ENCODE data around the gene RASSF8. TPM values are rescaled to one million over a fixed set of nuclear protein-coding genes. Genes with fewer than 3 reads are reported as not detected.

The RASSF8 gene
- total and polyA plus RNA-seq, 2 of the 8 experiments (the other 6 are each of a cell fraction or from before 2014, with no cell fraction given) = 6.4 to 46.7 TPM

GRCh38 chr12:26052652-26053051 lies 94.2 kb downstream of the RASSF8 start:
- no peak overlapping the region for H4K5ac ChIP-seq (ENCODE audit: insufficient read length, low read depth, low read length)
- H2BK12ac ChIP-seq (ENCODE audit: low read depth, low read length) = no peak overlapping the region

More at GRCh38 chr12:26052652-26053051, 94.2 kb downstream of the RASSF8 start:
- WGBS, 2 experiments (ENCODE audit: extremely low coverage in 1 of 2, insufficient coverage in 1 of 2, insufficient read length in 1 of 2, insufficient replicate concordance in 2 of 2, low coverage in 1 of 2, low lambda C conversion rate in 2 of 2, missing lambda C conversion rate in 1 of 2) = 63% methylated on average over 4 of the region's 4 CpGs; no CpG with 5 or more reads in 1 of the 2 experiments
- Histone ChIP-seq H2BK20ac (ENCODE audit: low read length) (no peak overlapping the region), H3K18ac (ENCODE audit: extremely low read depth, low read length) (no peak overlapping the region), H3K56ac (replicated peaks; ENCODE audit: insufficient read length, low read depth, low read length) (no peak overlapping the region), H4K8ac (ENCODE audit: extremely low read depth, insufficient read depth, low read length) (no peak overlapping the region), H3K36me3 (ENCODE audit: control insufficient read depth in 2 of 4, insufficient read depth in 4 of 4, low read length in 3 of 4) (no peaks in the 10 kb centered on the region; a peak in 1 of 8 replicates), H3K4me2 (ENCODE audit: insufficient read depth in 1 of 2, low read depth in 2 of 2, low read length in 2 of 2) (no peak overlapping the region), H3K4ac (replicated peaks; ENCODE audit: insufficient read length, low read depth, low read length) (no peak overlapping the region), H3K14ac (ENCODE audit: insufficient read length) (no peak overlapping the region), H2AFZ (ENCODE audit: low read length) (no peak overlapping the region), H3K27me3 (replicated peaks in 1 of 4; ENCODE audit: control insufficient read depth in 3 of 4, extremely low read depth in 1 of 4, insufficient read depth in 3 of 4, low read length in 3 of 4) (no peaks in the 10 kb centered on the region), H2BK120ac (replicated peaks; ENCODE audit: low read depth, low read length) (no peak overlapping the region), H4K91ac (replicated peaks; ENCODE audit: insufficient read length, low read length) (no peak overlapping the region), H3K23ac (ENCODE audit: insufficient read length) (no peak overlapping the region), H4K20me1 (replicated peaks in 1 of 2; ENCODE audit: control insufficient read depth in 1 of 2, insufficient read depth in 2 of 2, low read length in 2 of 2) (no peaks in the 10 kb centered on the region), H2AK5ac (ENCODE audit: low read depth, low read length) (no peak overlapping the region), H2BK5ac (ENCODE audit: low read depth, low read length) (no peak overlapping the region), H3K79me2 (ENCODE audit: control insufficient read depth in 1 of 2, insufficient read depth in 2 of 2, low read length in 2 of 2) (peaks cover 0 to 26% of the 10 kb centered on the region in 2 experiments; a peak in 2 of 4 replicates), H3K4me3 (ENCODE audit: extremely low read depth in 1 of 4, insufficient read depth in 2 of 4, low read depth in 3 of 4, low read length in 4 of 4) (no peak overlapping the region), H3K9me3 (ENCODE audit: insufficient read depth in 2 of 2, low read depth in 1 of 2, low read length in 1 of 2) (no peaks in the 10 kb centered on the region), H3K9ac (replicated peaks in 1 of 4; ENCODE audit: extremely low read depth in 1 of 4, low read depth in 3 of 4, low read length in 3 of 4) (no peak overlapping the region), H3K79me1 (ENCODE audit: low read depth, low read length) (no peaks in the 10 kb centered on the region), H3K4me1 (replicated peaks in 1 of 4; ENCODE audit: control insufficient read depth in 3 of 4, insufficient read depth in 4 of 4, low read length in 3 of 4) (peaks cover 0 to 6% (median 2%) of the 10 kb centered on the region in 4 experiments; a peak in 2 of 7 replicates), H3K27ac (ENCODE audit: low read depth, low read length) (no peak overlapping the region), H3K23me2 (ENCODE audit: low read depth, low read length) (no peaks in the 10 kb centered on the region), H2BK15ac (ENCODE audit: low read length) (no peak overlapping the region)
- FAIRE-seq = no peak
- TF ChIP-seq POLR2AphosphoS5 (IDR thresholded peaks at IDR 0.05; ENCODE audit: low read depth, low read length) = no peak
- no peak for TF ChIP-seq KDM1A (IDR thresholded peaks at IDR 0.05; ENCODE audit: borderline replicate concordance, low read length)
- no peak for TF ChIP-seq YY1 (IDR thresholded peaks at IDR 0.05; ENCODE audit: low read depth, low read length)
- no peak for TF ChIP-seq SIN3A (conservative IDR thresholded peaks at IDR 0.05 in 1 of 2, IDR thresholded peaks at IDR 0.05 in 1 of 2; ENCODE audit: low read depth in 1 of 2, low read length in 2 of 2)
- no peak for TF ChIP-seq BCL11A (IDR thresholded peaks at IDR 0.05; ENCODE audit: low read depth in 2 of 2, low read length in 2 of 2)
- TF ChIP-seq SIX5 (IDR thresholded peaks at IDR 0.05; ENCODE audit: low read depth, low read length) = no peak
- no peak for TF ChIP-seq SRF (IDR thresholded peaks at IDR 0.05; ENCODE audit: low read depth, low read length)
- no peak for TF ChIP-seq CHD2 (IDR thresholded peaks at IDR 0.05; ENCODE audit: low read length)
- TF ChIP-seq RNF2 (IDR thresholded peaks at IDR 0.05; ENCODE audit: borderline replicate concordance, low read depth, low read length, missing control alignments, poor library complexity, severe bottlenecking) = no peak
- TF ChIP-seq NRF1 (IDR thresholded peaks at IDR 0.05; ENCODE audit: low read depth, low read length) = no peak
- TF ChIP-seq SP1 (IDR thresholded peaks at IDR 0.05; ENCODE audit: low read depth, low read length) = no peak
- no peak for TF ChIP-seq TCF12 (IDR thresholded peaks at IDR 0.05; ENCODE audit: low read depth, low read length)
- TF ChIP-seq KDM5A (IDR thresholded peaks at IDR 0.05; ENCODE audit: low read length) = no peak
- ChIA-PET POLR2A (ENCODE audit: partially characterized antibody) (no interaction called here), CTCF (ENCODE audit: partially characterized antibody) (interaction anchor here (1.5 kb wide), 1 partner anchor 24 kb away, joined by 3 read pairs; no protein-coding TSS in a partner anchor)
- DNase-seq (ENCODE audit: low read depth in 1 of 2, low spot score in 2 of 2) = no peak
